ENCODE data around the gene ZMYND12. TPM values are rescaled to one million over a fixed set of nuclear protein-coding genes. Genes with fewer than 3 reads are reported as not detected.
A peak's percentile ranks its signal among the peaks of the same experiment; 100 is the strongest.

ZMYND12 gene
- polyA plus RNA-seq, 1 of the 3 experiments (the other 2 are of a cell fraction) = 0.18 TPM

DNA sequence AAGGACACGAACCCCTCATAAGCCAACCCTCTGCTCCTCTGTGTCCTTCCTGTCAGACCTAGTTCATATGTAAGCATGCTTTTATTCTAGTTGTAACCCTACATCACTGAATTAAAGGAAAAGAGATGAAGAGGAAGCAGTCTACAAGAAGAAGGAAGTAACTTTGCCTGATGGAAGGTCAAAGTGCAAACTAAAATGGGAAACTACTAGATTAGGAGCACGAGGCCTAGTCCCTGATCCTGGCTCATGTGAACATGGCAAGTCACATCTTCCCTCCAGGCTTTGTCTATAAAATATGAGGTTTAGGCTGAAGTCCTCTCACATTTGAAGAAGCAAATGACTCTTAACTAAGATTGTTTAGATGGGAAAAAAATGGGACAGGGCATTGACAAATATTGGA is 13.2 kb downstream of the ZMYND12 start (continued):
- TF ChIP-seq TAF1 (IDR thresholded peaks at IDR 0.05; ENCODE audit: borderline replicate concordance, low read depth, low read length) (no peak), RAD21 (IDR thresholded peaks at IDR 0.05; ENCODE audit: low read length) (no peak)

- ChIA-PET CTCF (no interaction called here), POLR2A (no interaction called here)
- no peaks in the 10 kb centered on the region for H3K9me3 ChIP-seq
- no peak overlapping the region for H3K4me3 ChIP-seq (ENCODE audit: low read depth in 2 of 2, low read length in 1 of 2)
- H3K9me2 ChIP-seq = no peaks in the 10 kb centered on the region
- no peaks in the 10 kb centered on the region for H3K79me2 ChIP-seq (ENCODE audit: insufficient read depth)
- no peaks in the 10 kb centered on the region for H3K27me3 ChIP-seq (ENCODE audit: insufficient read depth)
- H3K36me3 ChIP-seq (replicated peaks in 1 of 2; ENCODE audit: control insufficient read depth in 1 of 2, insufficient read depth in 2 of 2, low read length in 1 of 2) = no peaks in the 10 kb centered on the region
- TF ChIP-seq PBX3 (IDR thresholded peaks at IDR 0.05) (peak; percentile 17; the same call in 1 of the 2 replicates), JUND (IDR thresholded peaks at IDR 0.05) (peak; percentile 34; the same call in 1 of the 2 replicates), CTCF (IDR thresholded peaks at IDR 0.05) (no peak), FOSL2 (IDR thresholded peaks at IDR 0.05; ENCODE audit: borderline replicate concordance, low read depth) (peak; percentile 60; the same call in 1 of the 2 replicates)
- WGBS (ENCODE audit: low lambda C conversion rate) = 59% methylated on average over 2 of the region's 2 CpGs
- H3K9ac ChIP-seq = no peak overlapping the region
- no peak overlapping the region for H2AFZ ChIP-seq (ENCODE audit: low read depth)
- no peaks in the 10 kb centered on the region for H4K20me1 ChIP-seq (ENCODE audit: insufficient read depth)
- H3F3A ChIP-seq (replicated peaks; ENCODE audit: insufficient read depth) = peaks cover 9% of the 10 kb centered on the region
- no peak overlapping the region for H3K27ac ChIP-seq (ENCODE audit: low read depth in 2 of 2, low read length in 1 of 2)
- H3K4me1 ChIP-seq (ENCODE audit: control insufficient read depth in 1 of 2, insufficient read depth in 2 of 2, low read depth in 1 of 2, low read length in 1 of 2) = no peaks in the 10 kb centered on the region
- DNase-seq = no peak
- H3K4me2 ChIP-seq = no peak overlapping the region
These were observed 15.9 kb downstream of the ZMYND12 start for GRCh38 chr1:42439940-42440339.

DNA sequence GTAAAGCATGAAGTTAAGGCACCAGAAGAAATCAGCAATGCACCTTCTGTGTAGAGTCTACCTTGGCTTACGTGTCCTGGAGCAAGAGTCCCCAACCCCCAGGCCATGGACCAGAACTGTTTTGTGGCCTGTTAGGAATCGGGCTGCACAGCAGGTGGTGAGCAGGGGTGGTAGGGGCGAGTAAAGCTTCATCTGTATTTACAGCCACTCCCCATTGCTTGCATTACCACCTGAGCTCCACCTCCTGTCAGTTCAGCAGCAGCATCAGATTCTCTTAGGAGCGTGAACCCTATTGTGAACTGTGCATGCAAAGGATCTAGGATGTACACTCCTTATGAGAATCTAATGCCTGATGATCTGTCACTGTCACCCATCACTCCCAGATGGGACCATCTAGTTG is 21.5 kb downstream of the ZMYND12 start:
- POLR2A ChIA-PET = no interaction called here
- Histone ChIP-seq H3K27me3 (ENCODE audit: insufficient read depth) (no peaks in the 10 kb centered on the region; the same call in 1 of the 2 replicates), H4K20me1 (ENCODE audit: insufficient read depth) (no peaks in the 10 kb centered on the region), H3K4me2 (no peak overlapping the region), H3K9me2 (no peaks in the 10 kb centered on the region), H3K27ac (ENCODE audit: low read depth in 2 of 2, low read length in 1 of 2) (no peak overlapping the region), H3K79me2 (ENCODE audit: insufficient read depth) (no peaks in the 10 kb centered on the region), H3K4me1 (ENCODE audit: control insufficient read depth in 1 of 2, insufficient read depth in 2 of 2, low read depth in 1 of 2, low read length in 1 of 2) (no peaks in the 10 kb centered on the region), H3K36me3 (replicated peaks in 1 of 2; ENCODE audit: control insufficient read depth in 1 of 2, insufficient read depth in 2 of 2, low read length in 1 of 2) (no peaks in the 10 kb centered on the region), H3K9ac (no peak overlapping the region), H2AFZ (ENCODE audit: low read depth) (no peak overlapping the region), H3K9me3 (no peaks in the 10 kb centered on the region), H3K4me3 (ENCODE audit: low read depth in 2 of 2, low read length in 1 of 2) (no peak overlapping the region), H3F3A (replicated peaks; ENCODE audit: insufficient read depth) (no peaks in the 10 kb centered on the region)
- TF ChIP-seq FOSL2 (IDR thresholded peaks at IDR 0.05; ENCODE audit: borderline replicate concordance, low read depth) = no peak
- TF ChIP-seq MXI1 (IDR thresholded peaks at IDR 0.05; ENCODE audit: low read depth, low read length) = no peak
- TF ChIP-seq, protein P1, sequence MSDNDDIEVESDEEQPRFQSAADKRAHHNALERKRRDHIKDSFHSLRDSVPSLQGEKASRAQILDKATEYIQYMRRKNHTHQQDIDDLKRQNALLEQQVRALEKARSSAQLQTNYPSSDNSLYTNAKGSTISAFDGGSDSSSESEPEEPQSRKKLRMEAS (IDR thresholded peaks at IDR 0.05; ENCODE audit: low read depth) = no peak
- TF ChIP-seq CTCF (IDR thresholded peaks at IDR 0.05) = no peak
- TF ChIP-seq PBX3 (IDR thresholded peaks at IDR 0.05) = no peak
- TF ChIP-seq, protein P2, sequence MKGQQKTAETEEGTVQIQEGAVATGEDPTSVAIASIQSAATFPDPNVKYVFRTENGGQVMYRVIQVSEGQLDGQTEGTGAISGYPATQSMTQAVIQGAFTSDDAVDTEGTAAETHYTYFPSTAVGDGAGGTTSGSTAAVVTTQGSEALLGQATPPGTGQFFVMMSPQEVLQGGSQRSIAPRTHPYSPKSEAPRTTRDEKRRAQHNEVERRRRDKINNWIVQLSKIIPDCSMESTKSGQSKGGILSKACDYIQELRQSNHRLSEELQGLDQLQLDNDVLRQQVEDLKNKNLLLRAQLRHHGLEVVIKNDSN (IDR thresholded peaks at IDR 0.05; ENCODE audit: borderline replicate concordance, low read depth) = no peak
- no peak for TF ChIP-seq RAD21 (IDR thresholded peaks at IDR 0.05; ENCODE audit: low read length)
- TF ChIP-seq POLR2AphosphoS5 (IDR thresholded peaks at IDR 0.05; ENCODE audit: low read depth, low read length) = no peak
- no peak for TF ChIP-seq SMC3 (IDR thresholded peaks at IDR 0.05; ENCODE audit: low read depth, low read length)
- 57% methylated on average over 4 of the region's 4 CpGs for WGBS (ENCODE audit: low lambda C conversion rate)
- no peak for DNase-seq
- CTCF ChIA-PET = no interaction called here

All from SK-N-SH (cell line).